GM23338 (cell line): ENCODE measurements around the gene DPY19L3.

Experiments
- EZH2phosphoT487 ChIP-seq: fragments of 200-600 bp; sonication (generic); IDR thresholded peaks from one replicate; pipeline ENCODE4 v1.8.1; 2018; ENCODE audit warnings: antibody characterized with exemption; ENCODE audit not compliant: unreplicated experiment
- TF ChIP-seq, protein P1 (sequence below), 2 experiments: fragments of 200-600 bp in 1 of 2; sonication (generic) in 1 of 2; conservative IDR thresholded peaks; 2 replicates each; pipeline versions ENCODE4 v1.5.1 to v1.6.1; 2016 to 2017; ENCODE audit warnings: antibody characterized with exemption in 2 of 2, low read depth in 2 of 2, mild to moderate bottlenecking in 2 of 2, moderate library complexity in 1 of 2

DNA sequence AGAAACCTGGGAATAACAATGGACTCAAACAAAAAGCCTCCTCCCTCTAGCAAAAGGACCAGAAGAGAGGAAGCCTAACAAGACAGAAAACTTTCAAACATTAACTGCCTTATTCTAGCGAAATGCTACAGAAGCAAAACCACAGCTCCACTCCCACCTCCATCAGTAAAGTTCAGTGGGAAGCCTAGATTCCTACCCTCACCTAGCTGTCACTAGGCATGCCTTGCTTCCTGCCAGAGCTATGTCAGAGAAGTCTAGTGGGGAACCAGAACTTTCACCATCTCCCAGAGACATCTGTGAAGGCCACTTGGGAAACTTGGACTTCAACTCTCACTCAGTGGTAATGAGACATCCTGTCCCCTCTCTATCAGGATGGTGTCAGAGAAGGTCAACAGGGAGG, 37.1 kb downstream of the DPY19L3 start:
- TF ChIP-seq EZH2phosphoT487, result no peak
- TF ChIP-seq, protein P1, sequence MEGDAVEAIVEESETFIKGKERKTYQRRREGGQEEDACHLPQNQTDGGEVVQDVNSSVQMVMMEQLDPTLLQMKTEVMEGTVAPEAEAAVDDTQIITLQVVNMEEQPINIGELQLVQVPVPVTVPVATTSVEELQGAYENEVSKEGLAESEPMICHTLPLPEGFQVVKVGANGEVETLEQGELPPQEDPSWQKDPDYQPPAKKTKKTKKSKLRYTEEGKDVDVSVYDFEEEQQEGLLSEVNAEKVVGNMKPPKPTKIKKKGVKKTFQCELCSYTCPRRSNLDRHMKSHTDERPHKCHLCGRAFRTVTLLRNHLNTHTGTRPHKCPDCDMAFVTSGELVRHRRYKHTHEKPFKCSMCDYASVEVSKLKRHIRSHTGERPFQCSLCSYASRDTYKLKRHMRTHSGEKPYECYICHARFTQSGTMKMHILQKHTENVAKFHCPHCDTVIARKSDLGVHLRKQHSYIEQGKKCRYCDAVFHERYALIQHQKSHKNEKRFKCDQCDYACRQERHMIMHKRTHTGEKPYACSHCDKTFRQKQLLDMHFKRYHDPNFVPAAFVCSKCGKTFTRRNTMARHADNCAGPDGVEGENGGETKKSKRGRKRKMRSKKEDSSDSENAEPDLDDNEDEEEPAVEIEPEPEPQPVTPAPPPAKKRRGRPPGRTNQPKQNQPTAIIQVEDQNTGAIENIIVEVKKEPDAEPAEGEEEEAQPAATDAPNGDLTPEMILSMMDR (conservative IDR thresholded peaks at IDR 0.05; ENCODE audit: low read depth in 2 of 2), result no peak
